ENCODE data around the gene ZBED4.

DNA sequence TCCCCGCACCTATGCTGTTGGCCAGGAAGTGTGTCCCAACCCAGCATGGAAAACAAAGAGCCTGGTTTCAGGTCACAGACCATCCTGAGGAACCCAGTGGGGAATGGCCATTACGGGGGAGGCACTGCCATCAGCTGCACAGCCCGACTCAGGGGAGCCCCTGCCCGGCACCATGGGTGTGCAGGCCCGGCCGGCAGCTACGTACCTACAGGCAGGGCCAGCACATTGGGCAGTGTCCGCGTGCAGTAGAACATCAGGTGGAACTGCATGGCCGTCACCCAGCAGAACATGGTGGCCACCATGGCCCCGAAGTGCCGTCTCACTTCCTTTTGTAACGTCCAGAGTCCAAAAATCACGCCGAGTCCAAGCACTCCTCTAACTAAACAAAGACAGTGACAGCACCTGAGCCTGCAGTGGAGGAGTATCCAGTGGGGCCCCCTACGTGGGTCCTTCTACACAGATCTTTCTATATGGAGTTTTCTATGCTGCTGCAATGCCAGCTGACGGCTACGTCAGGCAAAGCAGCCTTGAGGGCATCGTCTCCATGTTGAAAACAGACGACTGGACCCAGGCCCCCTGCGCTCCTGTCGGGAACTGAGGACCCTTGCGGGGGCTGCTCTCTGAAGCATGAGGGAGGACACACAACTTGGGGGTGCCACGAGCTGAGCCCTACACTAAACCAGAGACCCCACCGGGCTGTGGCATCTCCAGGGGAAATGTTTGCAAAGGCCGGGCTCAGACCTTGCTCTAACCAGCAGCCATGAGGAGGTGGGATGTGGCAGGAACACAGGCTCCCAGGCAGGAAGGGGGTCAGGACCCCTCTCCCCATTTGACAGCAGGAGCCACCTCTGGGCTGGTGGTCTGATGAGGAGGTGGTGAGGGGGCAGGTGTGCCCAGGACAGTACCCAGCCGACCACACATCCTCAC lies 56.8 kb downstream of the ZBED4 start:
- TF ChIP-seq POLR2A (IDR thresholded peaks at IDR 0.05) = no peak
- no peak for TF ChIP-seq POLR2AphosphoS5 (IDR thresholded peaks at IDR 0.05)
- TF ChIP-seq CTCF (IDR thresholded peaks at IDR 0.05) = no peak
- no peak for TF ChIP-seq EP300 (IDR thresholded peaks at IDR 0.05)
